ENCODE results near the gene SETD1A.

The SETD1A gene

DNA sequence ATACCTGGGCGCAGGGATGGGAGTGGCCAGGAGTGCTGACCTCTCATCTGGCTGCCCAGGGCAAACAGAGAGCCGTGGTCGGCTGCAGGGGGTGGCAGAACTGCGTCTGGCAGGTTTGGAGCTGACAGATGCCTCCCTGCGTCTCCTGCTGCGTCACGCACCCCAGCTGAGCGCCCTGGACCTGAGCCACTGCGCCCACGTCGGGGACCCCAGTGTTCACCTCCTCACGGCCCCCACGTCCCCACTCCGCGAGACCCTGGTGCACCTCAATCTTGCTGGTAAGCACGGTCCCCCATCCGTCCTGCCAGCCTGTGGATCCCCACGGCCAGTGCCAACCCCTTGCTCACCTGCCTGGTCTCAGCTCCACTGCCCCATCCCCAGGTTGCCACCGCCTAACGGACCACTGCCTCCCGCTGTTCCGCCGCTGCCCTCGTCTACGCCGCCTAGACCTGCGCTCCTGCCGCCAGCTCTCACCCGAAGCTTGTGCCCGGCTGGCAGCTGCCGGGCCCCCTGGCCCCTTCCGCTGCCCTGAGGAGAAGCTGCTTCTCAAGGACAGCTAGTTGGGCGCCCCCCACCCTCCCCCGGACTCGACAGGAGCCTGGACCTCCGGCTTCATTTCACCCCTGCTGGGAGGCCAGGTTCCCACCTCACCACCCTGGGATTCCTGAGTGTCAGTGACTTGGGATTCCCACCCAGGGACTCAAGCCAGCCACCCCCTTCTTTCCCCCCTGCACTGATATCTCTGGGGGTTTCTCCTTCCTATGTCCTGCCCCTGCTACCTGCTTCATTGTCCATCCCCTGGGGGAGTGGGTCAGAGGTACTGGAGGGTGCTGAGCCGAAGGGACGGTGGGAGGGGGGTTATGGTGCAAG is 10.6 kb upstream of the SETD1A start:
- Histone ChIP-seq H3K4me1 (peaks cover 15% of the 10 kb centered on the region), H3K36me3 (peaks cover 16% of the 10 kb centered on the region), H3K4me3 (ENCODE audit: low read depth, low read length) (no peak overlapping the region), H3K9me3 (no peaks in the 10 kb centered on the region), H3K27me3 (no peaks in the 10 kb centered on the region)
- DNase-seq: no peak
- TF ChIP-seq, protein P1, sequence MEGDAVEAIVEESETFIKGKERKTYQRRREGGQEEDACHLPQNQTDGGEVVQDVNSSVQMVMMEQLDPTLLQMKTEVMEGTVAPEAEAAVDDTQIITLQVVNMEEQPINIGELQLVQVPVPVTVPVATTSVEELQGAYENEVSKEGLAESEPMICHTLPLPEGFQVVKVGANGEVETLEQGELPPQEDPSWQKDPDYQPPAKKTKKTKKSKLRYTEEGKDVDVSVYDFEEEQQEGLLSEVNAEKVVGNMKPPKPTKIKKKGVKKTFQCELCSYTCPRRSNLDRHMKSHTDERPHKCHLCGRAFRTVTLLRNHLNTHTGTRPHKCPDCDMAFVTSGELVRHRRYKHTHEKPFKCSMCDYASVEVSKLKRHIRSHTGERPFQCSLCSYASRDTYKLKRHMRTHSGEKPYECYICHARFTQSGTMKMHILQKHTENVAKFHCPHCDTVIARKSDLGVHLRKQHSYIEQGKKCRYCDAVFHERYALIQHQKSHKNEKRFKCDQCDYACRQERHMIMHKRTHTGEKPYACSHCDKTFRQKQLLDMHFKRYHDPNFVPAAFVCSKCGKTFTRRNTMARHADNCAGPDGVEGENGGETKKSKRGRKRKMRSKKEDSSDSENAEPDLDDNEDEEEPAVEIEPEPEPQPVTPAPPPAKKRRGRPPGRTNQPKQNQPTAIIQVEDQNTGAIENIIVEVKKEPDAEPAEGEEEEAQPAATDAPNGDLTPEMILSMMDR (IDR thresholded peaks at IDR 0.05; ENCODE audit: low read depth, low read length): no peak

DNA sequence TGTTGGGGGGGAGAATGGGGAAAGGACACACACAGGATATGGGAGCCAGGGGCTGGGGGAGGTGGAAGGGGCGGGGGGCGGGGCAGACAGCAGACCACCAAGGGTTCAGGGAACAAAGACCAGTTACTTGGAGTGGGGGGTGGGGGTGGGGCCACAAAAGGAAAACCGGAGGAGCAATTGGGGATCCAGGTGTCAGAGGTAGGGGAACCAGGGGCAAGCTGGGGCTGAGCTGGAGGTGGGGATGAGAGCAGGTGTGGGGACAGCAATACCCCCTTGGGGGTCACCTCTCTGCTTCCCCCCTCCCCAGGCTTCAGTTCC is 10.1 kb upstream of the SETD1A start:
- no peak for DNase-seq
- Histone ChIP-seq H3K9me3 (no peaks in the 10 kb centered on the region), H3K4me3 (ENCODE audit: low read depth, low read length) (no peak overlapping the region), H3K4me1 (peaks cover 11% of the 10 kb centered on the region), H3K27me3 (no peaks in the 10 kb centered on the region), H3K36me3 (peaks cover 12% of the 10 kb centered on the region)
- TF ChIP-seq, protein P1 (IDR thresholded peaks at IDR 0.05; ENCODE audit: low read depth, low read length): no peak

DNA sequence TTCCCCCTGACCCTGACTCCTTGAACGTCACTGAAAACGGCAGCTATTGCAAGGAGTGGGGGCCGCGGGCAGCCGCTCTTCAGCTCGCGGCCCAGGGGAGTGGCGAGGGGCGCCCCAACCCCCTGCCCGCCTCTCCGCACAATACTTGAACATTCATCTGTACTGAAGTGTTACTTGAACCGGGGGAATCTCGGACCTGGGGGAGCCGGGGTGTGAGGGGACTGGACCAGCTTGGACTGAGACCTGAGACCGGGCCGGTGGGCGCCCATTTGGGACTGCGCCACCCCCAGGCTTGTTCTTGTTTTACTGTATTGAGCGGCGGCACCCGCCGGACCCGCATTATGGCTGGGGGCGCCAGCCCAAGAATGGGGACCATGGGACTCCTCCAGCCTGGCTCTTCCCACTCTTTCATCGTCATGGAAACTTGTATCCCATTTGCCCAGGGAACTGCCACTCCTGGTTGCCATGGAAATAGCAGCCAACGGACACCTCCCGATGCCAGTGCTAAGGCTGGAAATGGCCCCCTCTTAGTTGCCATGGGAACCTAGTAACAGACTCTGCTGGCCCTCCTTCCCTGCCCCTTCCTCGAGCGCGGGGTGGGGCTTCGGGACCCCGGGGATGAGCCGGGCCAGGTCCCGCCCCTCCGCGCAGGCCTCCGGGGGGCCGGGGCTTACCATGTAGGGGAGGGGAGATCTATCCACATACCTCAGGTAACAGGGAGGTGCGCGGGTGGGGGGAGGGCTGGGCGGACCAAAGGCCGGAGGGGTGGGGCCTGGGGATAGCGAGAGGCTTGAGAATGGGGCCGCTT is 9.5 kb upstream of the SETD1A start:
- TF ChIP-seq, protein P1 (IDR thresholded peaks at IDR 0.05; ENCODE audit: low read depth, low read length): no peak
- peak; percentile 91 for DNase-seq
- no peaks in the 10 kb centered on the region for H3K9me3 ChIP-seq
- peak overlapping the region; percentile 70 for H3K4me3 ChIP-seq (ENCODE audit: low read depth, low read length)
- H3K27me3 ChIP-seq: no peaks in the 10 kb centered on the region
- peaks cover 8% of the 10 kb centered on the region for H3K36me3 ChIP-seq
- H3K4me1 ChIP-seq: peaks cover 11% of the 10 kb centered on the region

DNA sequence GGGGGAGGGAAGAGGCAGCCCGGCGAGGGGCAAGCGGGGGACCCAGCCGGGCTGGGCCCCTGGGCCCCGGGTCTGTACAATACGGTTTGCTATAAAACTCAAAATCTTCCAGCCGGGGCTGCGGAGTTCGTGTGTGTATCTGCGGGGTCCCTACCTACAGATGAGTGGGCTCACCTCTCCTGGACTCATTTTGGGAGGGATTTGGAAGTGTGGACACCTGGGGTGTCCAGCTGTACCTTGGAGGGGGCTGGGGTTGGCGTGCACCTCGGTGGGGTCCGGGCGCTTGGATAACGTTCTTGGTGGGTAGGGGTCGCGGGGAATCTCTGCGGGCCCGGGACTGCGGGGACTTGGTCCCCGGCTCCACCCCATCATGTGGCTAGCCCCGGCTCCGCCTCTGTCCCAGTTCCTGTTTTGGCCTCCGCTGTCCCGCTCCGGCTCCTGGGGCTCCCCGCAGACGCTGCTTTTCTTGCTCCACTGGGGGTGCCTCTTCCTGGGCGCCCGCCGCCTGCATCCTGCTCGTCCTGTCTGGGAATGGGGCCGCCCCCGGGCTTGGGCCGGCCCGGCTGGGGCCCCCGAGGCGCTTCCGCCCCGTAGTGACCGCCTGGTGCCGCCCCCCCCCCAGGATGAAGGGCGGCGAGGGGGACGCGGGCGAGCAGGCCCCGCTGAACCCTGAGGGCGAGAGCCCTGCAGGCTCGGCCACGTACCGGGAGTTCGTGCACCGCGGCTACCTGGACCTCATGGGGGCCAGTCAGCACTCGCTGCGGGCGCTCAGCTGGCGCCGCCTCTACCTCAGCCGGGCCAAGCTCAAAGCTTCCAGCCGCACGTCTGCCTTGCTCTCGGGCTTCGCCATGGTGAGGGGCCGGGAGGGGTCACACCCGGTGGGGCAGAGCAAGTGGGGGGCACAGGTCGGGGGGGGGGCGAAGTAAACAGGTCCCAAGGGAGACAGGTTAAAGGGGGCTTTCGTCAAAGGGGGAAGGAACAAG is 8.6 kb upstream of the SETD1A start, which contains the start of gene ORAI3:
TSS of gene ORAI3 (plus strand) at position 402 of the 983 bp plus-strand sequence. CDS start at position 624, 222 bp downstream.
- no peaks in the 10 kb centered on the region for H3K9me3 ChIP-seq
- DNase-seq: peak; percentile 49
- H3K27me3 ChIP-seq: no peaks in the 10 kb centered on the region
- peaks cover 17% of the 10 kb centered on the region for H3K4me1 ChIP-seq
- peak within 1 kb of the TSS; percentile 70 for H3K4me3 ChIP-seq (ENCODE audit: low read depth, low read length)
- H3K36me3 ChIP-seq: peaks cover 4% of the 10 kb centered on the region; the same call in 1 of the 2 replicates
- TF ChIP-seq, protein P1 (IDR thresholded peaks at IDR 0.05; ENCODE audit: low read depth, low read length): no peak

DNA sequence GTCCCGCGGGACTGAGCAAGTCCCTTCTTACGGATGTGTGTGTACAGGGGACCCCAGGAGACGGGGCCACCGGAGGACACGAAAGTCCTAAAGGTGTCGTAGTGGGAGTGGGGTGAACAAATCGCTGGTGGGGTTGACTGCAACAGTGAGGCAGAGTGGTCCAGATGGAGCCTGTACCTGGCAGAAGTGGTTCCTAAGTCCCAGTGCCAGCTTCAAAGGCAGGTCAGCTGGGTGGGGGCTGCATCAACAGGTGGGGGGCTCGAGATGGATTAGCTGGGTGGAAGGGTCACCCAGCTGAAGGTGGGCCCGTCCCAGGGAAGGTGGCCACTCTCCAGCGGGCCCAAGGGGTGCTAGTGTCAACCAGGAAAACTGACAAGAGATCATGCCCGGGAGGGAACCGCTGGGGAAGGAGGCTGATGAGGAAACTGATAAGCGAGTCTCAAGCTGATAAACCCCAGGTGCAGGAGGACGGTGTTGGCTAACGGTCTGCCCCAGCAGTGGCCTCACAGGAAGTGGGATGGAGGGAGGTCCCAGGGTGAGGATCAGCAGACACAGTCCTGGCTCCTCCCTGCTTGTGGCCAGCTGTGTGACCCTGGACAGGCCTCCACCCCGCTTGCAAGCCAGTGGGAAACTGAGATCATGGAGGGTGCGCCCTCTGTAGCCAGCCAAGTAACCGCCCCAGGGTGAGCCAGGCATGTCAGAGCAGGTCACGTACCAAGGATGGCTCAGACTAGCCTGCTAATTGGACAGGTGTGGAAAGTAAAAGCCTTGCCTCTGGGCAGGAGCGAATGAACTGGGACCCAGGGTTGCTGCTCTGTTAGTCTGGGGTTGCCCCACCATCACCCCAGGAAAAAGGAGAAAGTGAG is 7.7 kb upstream of the SETD1A start:
- Histone ChIP-seq H3K4me3 (ENCODE audit: low read depth, low read length) (peak overlapping the region; percentile 70), H3K36me3 (no peaks in the 10 kb centered on the region), H3K4me1 (peaks cover 17% of the 10 kb centered on the region), H3K9me3 (no peaks in the 10 kb centered on the region), H3K27me3 (no peaks in the 10 kb centered on the region)
- DNase-seq: no peak
- TF ChIP-seq, protein P1 (IDR thresholded peaks at IDR 0.05; ENCODE audit: low read depth, low read length): no peak
